Smooth muscle cell (in vitro differentiated cells): ENCODE measurements around the gene ADAMTS12. TPM values are rescaled to one million over a fixed set of nuclear protein-coding genes. Genes with fewer than 3 reads are reported as not detected.

Experiments used
- DNase-seq: peaks from one replicate; lab custom pipeline; 2025; ENCODE audit not compliant: unreplicated experiment; lab: John Stamatoyannopoulos, UW
- H2AFZ ChIP-seq: fragments of 200-600 bp; sonication (generic); 2 replicates; pipeline ENCODE4 v1.6.0; 2016; ENCODE audit warnings: antibody characterized with exemption, low read depth, mild to moderate bottlenecking
- H3F3A ChIP-seq: fragments of 200-600 bp; sonication (generic); 2 replicates; pipeline ENCODE4 v1.6.0; 2017; ENCODE audit warnings: antibody characterized with exemption, low read depth
- H3K27ac ChIP-seq: fragments of 200-600 bp; sonication (generic); 2 replicates; pipeline ENCODE4 v1.5.1; 2016; ENCODE audit warnings: low read depth, mild to moderate bottlenecking
- H3K27me3 ChIP-seq: fragments of 200-600 bp; sonication (generic); 2 replicates; pipeline ENCODE4 v1.6.1; 2016; ENCODE audit warnings: low read depth, mild to moderate bottlenecking
- H3K36me3 ChIP-seq: fragments of 200-600 bp; sonication (generic); 2 replicates; pipeline ENCODE4 v1.5.1; 2016; ENCODE audit warnings: low read depth
- H3K4me1 ChIP-seq: fragments of 200-600 bp; sonication (generic); 2 replicates; pipeline ENCODE4 v1.5.1; 2016; ENCODE audit warnings: low read depth
- H3K4me2 ChIP-seq: fragments of 200-600 bp; sonication (generic); 2 replicates; pipeline ENCODE4 v1.6.0; 2016; ENCODE audit warnings: mild to moderate bottlenecking
- H3K4me3 ChIP-seq: fragments of 200-600 bp; sonication (generic); 2 replicates; pipeline ENCODE4 v1.5.1; 2016; ENCODE audit warnings: mild to moderate bottlenecking
- H3K79me2 ChIP-seq: fragments of 200-600 bp; sonication (generic); 2 replicates; pipeline ENCODE4 v1.6.0; 2016; ENCODE audit warnings: low read depth, mild to moderate bottlenecking
- H3K9ac ChIP-seq: fragments of 200-600 bp; sonication (generic); 2 replicates; pipeline ENCODE4 v1.6.0; 2016; ENCODE audit warnings: low read depth
- H3K9me3 ChIP-seq: fragments of 200-600 bp; sonication (generic); replicated peaks from 2 replicates; pipeline ENCODE4 v1.5.1; 2016; ENCODE audit warnings: low read depth
- H4K20me1 ChIP-seq: fragments of 200-600 bp; sonication (generic); 2 replicates; pipeline ENCODE4 v1.6.0; 2016; ENCODE audit warnings: low read depth
- CTCF ChIP-seq: fragments of 200-600 bp; sonication (generic); IDR thresholded peaks from 2 replicates; pipeline ENCODE4 v1.5.1; 2017; ENCODE audit warnings: borderline replicate concordance, mild to moderate bottlenecking, antibody characterized with exemption; ENCODE audit not compliant: insufficient read depth, poor library complexity, severe bottlenecking
- WGBS: methylation state at CpG from one replicate; pipeline ENCODE4 v1.1.7; 2016; ENCODE audit warnings: low lambda C conversion rate; 5-methylcytosine and 5-hydroxymethylcytosine counted together
- polyA plus RNA-seq: library from polyadenylated mRNA; unstranded; fragments of >200 nt; fragmentation: Nextera tagmentation; extraction: Ambion mirVana; gene quantifications from 2 replicates; pipeline ENCODE4 v1.2.1, GENCODE V29; 2016
- total RNA-seq: library from RNA; depleted of rRNA; stranded (reverse); fragments of >200 nt; gene quantifications from 2 replicates; pipeline ENCODE4 v1.2.3, GENCODE V29; 2014

The ADAMTS12 gene
- total and polyA plus RNA-seq, 2 experiments from 2014 or later, result 34.3 to 84.9 TPM

GRCh38 chr5:33931136-33931535 is 39.3 kb upstream of the ADAMTS12 start:
- WGBS, result 73% methylated on average over 5 of the region's 5 CpGs

GRCh38 chr5:33929925-33930690 is 38.3 kb upstream of the ADAMTS12 start:
- no peaks in the 10 kb centered on the region for H3K27me3 ChIP-seq
- no peak overlapping the region for H3K27ac ChIP-seq
- no peak overlapping the region for H3K4me2 ChIP-seq
- H2AFZ ChIP-seq, result no peak overlapping the region
- H3F3A ChIP-seq, result no peaks in the 10 kb centered on the region
- 83% methylated on average over 6 of the region's 6 CpGs for WGBS
- TF ChIP-seq CTCF, result no peak
- no peaks in the 10 kb centered on the region for H3K4me1 ChIP-seq
- no peak for DNase-seq
- H3K4me3 ChIP-seq, result no peak overlapping the region
- no peaks in the 10 kb centered on the region for H4K20me1 ChIP-seq
- no peaks in the 10 kb centered on the region for H3K36me3 ChIP-seq
- H3K9ac ChIP-seq, result no peak overlapping the region
- H3K9me3 ChIP-seq, result no peaks in the 10 kb centered on the region
- H3K79me2 ChIP-seq, result no peaks in the 10 kb centered on the region

More at GRCh38 chr5:33931136-33931535, 39.3 kb upstream of the ADAMTS12 start:
- no peak for TF ChIP-seq CTCF
- Histone ChIP-seq H3K4me3 (no peak overlapping the region), H3F3A (no peaks in the 10 kb centered on the region), H3K36me3 (no peaks in the 10 kb centered on the region), H3K4me1 (no peaks in the 10 kb centered on the region), H3K9ac (no peak overlapping the region), H3K27ac (no peak overlapping the region), H3K9me3 (no peaks in the 10 kb centered on the region), H2AFZ (no peak overlapping the region), H3K4me2 (no peak overlapping the region), H3K27me3 (no peaks in the 10 kb centered on the region), H3K79me2 (no peaks in the 10 kb centered on the region), H4K20me1 (no peaks in the 10 kb centered on the region)
- DNase-seq, result no peak

- H3F3A ChIP-seq, result no peaks in the 10 kb centered on the region
- no peaks in the 10 kb centered on the region for H3K27me3 ChIP-seq
- H3K27ac ChIP-seq, result no peak overlapping the region
- no peaks in the 10 kb centered on the region for H3K79me2 ChIP-seq
- no peaks in the 10 kb centered on the region for H4K20me1 ChIP-seq
- no peaks in the 10 kb centered on the region for H3K9me3 ChIP-seq
- DNase-seq, result no peak
- no peaks in the 10 kb centered on the region for H3K36me3 ChIP-seq
- TF ChIP-seq CTCF, result no peak
- no peak overlapping the region for H3K9ac ChIP-seq
- WGBS, result 81% methylated on average over 2 of the region's 2 CpGs
- H3K4me3 ChIP-seq, result no peak overlapping the region
- no peak overlapping the region for H2AFZ ChIP-seq
- no peak overlapping the region for H3K4me2 ChIP-seq
- no peaks in the 10 kb centered on the region for H3K4me1 ChIP-seq
These were observed 36.5 kb upstream of the ADAMTS12 start for GRCh38 chr5:33928283-33928682.

GRCh38 chr5:33927685-33928084 is 35.9 kb upstream of the ADAMTS12 start:
- DNase-seq, result no peak
- no peaks in the 10 kb centered on the region for H3K27me3 ChIP-seq
- H3K9ac ChIP-seq, result no peak overlapping the region
- TF ChIP-seq CTCF, result no peak
- no peak overlapping the region for H3K4me2 ChIP-seq
- H3K79me2 ChIP-seq, result no peaks in the 10 kb centered on the region
- no peaks in the 10 kb centered on the region for H3K4me1 ChIP-seq
- H2AFZ ChIP-seq, result no peak overlapping the region
- no peaks in the 10 kb centered on the region for H3K36me3 ChIP-seq
- H3K27ac ChIP-seq, result no peak overlapping the region
- no peaks in the 10 kb centered on the region for H4K20me1 ChIP-seq
- H3K9me3 ChIP-seq, result no peaks in the 10 kb centered on the region
- no peak overlapping the region for H3K4me3 ChIP-seq
- 80% methylated on average over 4 of the region's 4 CpGs for WGBS
- H3F3A ChIP-seq, result no peaks in the 10 kb centered on the region
